SU-DHL-6 (cell line): ENCODE measurements around the gene TMEM208.

Experiments used
- H2AFZ ChIP-seq: fragments of 200-600 bp; sonication (generic); 2 replicates; pipeline ENCODE4 v1.6.1; 2014; ENCODE audit warnings: low read depth, mild to moderate bottlenecking, moderate library complexity, mixed read lengths, antibody characterized with exemption, low read length; ENCODE audit not compliant: severe bottlenecking
- H3F3A ChIP-seq: fragments of 200-600 bp; shearing (Covaris generic); 2 replicates; pipeline ENCODE4 v1.6.0; 2016; ENCODE audit warnings: antibody characterized with exemption, mild to moderate bottlenecking; ENCODE audit not compliant: insufficient read depth
- H3K27ac ChIP-seq: fragments of 200-600 bp; sonication (generic); 2 replicates; pipeline ENCODE4 v1.5.1; 2016; ENCODE audit warnings: low read depth, mild to moderate bottlenecking, low read length, moderate library complexity, mixed read lengths
- H3K27me3 ChIP-seq: fragments of 200-600 bp; sonication (generic), shearing (Covaris generic); 2 replicates; pipeline ENCODE4 v1.6.0; 2014; ENCODE audit warnings: mild to moderate bottlenecking, low read length
- H3K36me3 ChIP-seq: fragments of 200-600 bp; sonication (generic); 2 replicates; pipeline ENCODE4 v1.6.1; 2014; ENCODE audit warnings: mild to moderate bottlenecking, low read length, mixed read lengths
- H3K4me2 ChIP-seq: fragments of 300-600, 200-600 bp; shearing (Covaris generic), sonication (generic); 2 replicates; pipeline ENCODE4 v1.6.0; 2014; ENCODE audit warnings: low read length, low read depth, mild to moderate bottlenecking; ENCODE audit not compliant: poor library complexity, severe bottlenecking
- H3K4me3 ChIP-seq: fragments of 200-600 bp; sonication (generic); 2 replicates; pipeline ENCODE4 v1.5.1; 2014; ENCODE audit warnings: antibody characterized with exemption, low read length, mild to moderate bottlenecking, mixed read lengths; ENCODE audit not compliant: insufficient read depth, poor library complexity, severe bottlenecking
- H3K79me2 ChIP-seq: fragments of 200-600 bp; sonication (generic); 2 replicates; pipeline ENCODE4 v1.6.1; 2014; ENCODE audit warnings: mild to moderate bottlenecking, low read length, moderate library complexity; ENCODE audit not compliant: insufficient read depth
- H3K9ac ChIP-seq: fragments of 200-600 bp; sonication (generic); 2 replicates; pipeline ENCODE4 v1.7.0; 2014; ENCODE audit warnings: mild to moderate bottlenecking, low read length
- H3K9me2 ChIP-seq: fragments of 200-600 bp; sonication (generic); replicated peaks from 2 replicates; pipeline ENCODE4 v1.6.1; 2014; ENCODE audit warnings: low read length; ENCODE audit not compliant: insufficient read depth
- H3K9me3 ChIP-seq: fragments of 200-600 bp; sonication (generic); 2 replicates; pipeline ENCODE4 v1.6.1; 2014; ENCODE audit warnings: low read length, mixed read lengths; ENCODE audit not compliant: insufficient read depth
- H4K20me1 ChIP-seq: fragments of 200-600 bp; sonication (generic); 2 replicates; pipeline ENCODE4 v1.6.1; 2014; ENCODE audit warnings: low read depth, mild to moderate bottlenecking, antibody characterized with exemption, low read length, moderate library complexity, mixed read lengths
- CTCF ChIP-seq: fragments of 200-600 bp; sonication (generic); IDR thresholded peaks from one replicate; pipeline ENCODE4 v1.5.1; 2017; ENCODE audit warnings: antibody characterized with exemption, mild to moderate bottlenecking, low read length, moderate library complexity; ENCODE audit not compliant: insufficient read depth, poor library complexity, severe bottlenecking
- EZH2phosphoT487 ChIP-seq: fragments of 200-600 bp; sonication (generic), shearing (Covaris generic); conservative IDR thresholded peaks from 2 replicates; pipeline ENCODE4 v1.6.1; 2018; ENCODE audit warnings: mild to moderate bottlenecking, antibody characterized with exemption, low read length, moderate library complexity, mixed read lengths

TMEM208 gene

DNA sequence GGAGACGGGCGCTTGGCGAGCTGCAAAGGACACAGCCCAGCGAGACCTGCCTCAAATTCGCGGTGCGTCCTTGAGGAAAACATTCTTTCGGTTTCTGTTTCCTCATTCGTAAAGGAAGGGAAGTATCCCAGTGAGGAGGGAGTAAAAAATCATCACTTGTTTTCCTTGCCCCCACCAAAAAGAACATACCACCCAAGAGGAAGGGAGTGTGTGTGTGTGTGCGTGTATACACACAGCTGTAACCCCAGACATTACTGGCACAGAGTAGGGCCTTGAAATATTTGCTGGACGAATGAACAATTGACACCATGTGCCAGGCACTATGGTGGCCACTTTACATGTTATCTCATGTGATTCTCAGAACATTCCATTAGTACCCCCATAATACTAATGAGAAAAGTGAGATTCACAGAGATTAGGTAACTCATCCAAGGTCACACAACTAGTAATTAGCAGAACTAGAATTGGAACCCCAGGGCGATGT, 41.2 kb upstream of the TMEM208 start:
- no peak overlapping the region for H3K4me3 ChIP-seq
- no peaks in the 10 kb centered on the region for H3K27me3 ChIP-seq
- H4K20me1 ChIP-seq = no peaks in the 10 kb centered on the region
- no peaks in the 10 kb centered on the region for H3F3A ChIP-seq
- no peak for TF ChIP-seq EZH2phosphoT487
- no peak for TF ChIP-seq CTCF
- H2AFZ ChIP-seq = no peak overlapping the region
- H3K9me3 ChIP-seq = no peaks in the 10 kb centered on the region
- no peak overlapping the region for H3K27ac ChIP-seq
- H3K9ac ChIP-seq = no peak overlapping the region
- no peaks in the 10 kb centered on the region for H3K36me3 ChIP-seq
- no peaks in the 10 kb centered on the region for H3K79me2 ChIP-seq
- no peak overlapping the region for H3K4me2 ChIP-seq
- H3K9me2 ChIP-seq = no peaks in the 10 kb centered on the region

DNA sequence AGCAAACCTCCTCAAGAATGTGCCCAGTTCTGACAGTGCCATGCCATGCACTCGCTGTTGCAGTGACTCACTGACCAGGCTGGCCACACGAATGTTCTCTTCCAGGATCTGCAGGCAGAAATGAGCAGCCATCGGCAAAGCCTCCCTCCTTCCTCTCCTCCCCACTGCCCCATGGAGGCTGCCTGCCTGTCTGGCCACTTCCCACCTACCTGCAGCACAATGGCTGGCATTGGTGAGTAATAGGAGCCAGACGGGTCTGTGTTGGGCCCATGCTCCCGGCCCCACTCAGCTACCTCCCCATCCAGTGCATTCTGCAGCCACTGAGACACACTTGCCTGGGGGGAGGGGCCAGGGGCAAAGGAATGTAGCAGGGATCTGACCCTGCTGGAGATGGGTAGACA, 40.4 kb upstream of the TMEM208 start:
- Histone ChIP-seq H3K9me2 (no peaks in the 10 kb centered on the region), H3K27me3 (no peaks in the 10 kb centered on the region), H4K20me1 (no peaks in the 10 kb centered on the region), H3K9ac (no peak overlapping the region), H3K36me3 (no peaks in the 10 kb centered on the region), H3K4me2 (no peak overlapping the region), H3K79me2 (no peaks in the 10 kb centered on the region), H3K4me3 (no peak overlapping the region), H2AFZ (no peak overlapping the region), H3K27ac (no peak overlapping the region), H3K9me3 (no peaks in the 10 kb centered on the region), H3F3A (no peaks in the 10 kb centered on the region)
- no peak for TF ChIP-seq EZH2phosphoT487
- no peak for TF ChIP-seq CTCF

DNA sequence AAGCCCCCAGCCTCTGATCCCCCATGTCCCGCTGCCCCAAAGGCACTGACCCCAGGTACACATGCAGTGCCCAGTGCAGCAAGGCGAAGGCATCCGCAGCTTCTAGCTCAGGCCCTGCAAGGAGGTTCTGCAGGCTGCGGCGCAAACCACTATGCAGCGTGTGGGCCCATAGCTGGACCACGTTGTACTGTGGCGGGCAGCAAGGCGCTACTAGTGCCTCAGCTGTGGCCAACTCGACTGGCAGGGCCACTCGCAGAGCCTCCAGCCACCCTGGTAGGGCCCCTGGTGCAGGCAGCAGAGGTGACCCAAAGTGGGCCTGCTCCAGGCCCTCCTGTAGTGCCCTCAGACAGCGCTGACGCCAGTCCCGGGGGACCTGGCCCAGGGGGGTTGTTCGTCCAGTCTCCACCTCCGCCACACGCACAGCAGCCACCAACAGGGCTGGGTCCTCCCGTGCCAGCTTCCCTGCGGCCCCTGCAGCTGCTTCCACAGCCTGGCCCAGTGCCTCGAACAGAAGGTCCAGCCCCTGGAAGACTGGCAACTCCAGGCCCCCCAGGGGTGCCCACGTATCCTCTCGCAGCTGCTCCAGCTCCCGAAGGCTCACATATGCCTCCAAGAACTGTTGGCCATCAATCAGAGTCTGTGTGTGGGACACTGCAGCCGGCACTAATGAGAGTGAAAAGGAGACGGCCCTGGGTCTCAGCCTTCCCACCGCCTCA, 39.6 kb upstream of the TMEM208 start:
- H3K9me3 ChIP-seq = no peaks in the 10 kb centered on the region
- H3F3A ChIP-seq = no peaks in the 10 kb centered on the region
- H3K4me3 ChIP-seq = no peak overlapping the region
- no peaks in the 10 kb centered on the region for H3K9me2 ChIP-seq
- H3K36me3 ChIP-seq = no peaks in the 10 kb centered on the region
- H3K27ac ChIP-seq = no peak overlapping the region
- peaks cover 3% of the 10 kb centered on the region for H3K79me2 ChIP-seq
- H4K20me1 ChIP-seq = no peaks in the 10 kb centered on the region
- TF ChIP-seq CTCF (no peak), EZH2phosphoT487 (no peak)
- H3K4me2 ChIP-seq = no peak overlapping the region
- no peak overlapping the region for H2AFZ ChIP-seq
- no peaks in the 10 kb centered on the region for H3K27me3 ChIP-seq
- no peak overlapping the region for H3K9ac ChIP-seq
